GM21367 (cell line): ENCODE measurements around the gene MR1.

Experiments used
- ATAC-seq: cut with Tn5 transposase; IDR thresholded peaks from one replicate; pipeline ENCODE4 v1.9.1; 2021; ENCODE audit not compliant: unreplicated experiment

MR1 gene

GRCh38 chr1:181090641-181091126, 56.9 kb downstream of the MR1 start:
- no peak for ATAC-seq

- ATAC-seq: no peak
Measured at GRCh38 chr1:181091309-181092040, 57.7 kb downstream of the MR1 start.

- no peak for ATAC-seq
Measured at GRCh38 chr1:181092056-181092455, 58.3 kb downstream of the MR1 start.

GRCh38 chr1:181092883-181093458, 59.2 kb downstream of the MR1 start:
- no peak for ATAC-seq

- ATAC-seq: no peak
Measured at GRCh38 chr1:181094416-181095212, 60.8 kb downstream of the MR1 start.

- ATAC-seq: no peak
Measured at GRCh38 chr1:181095260-181095659, 61.5 kb downstream of the MR1 start.

- ATAC-seq: no peak
Measured at GRCh38 chr1:181095763-181096184, 62.0 kb downstream of the MR1 start.

- ATAC-seq: no peak
Measured at GRCh38 chr1:181097242-181097641, 63.5 kb downstream of the MR1 start.

GRCh38 chr1:181099152-181100014, 65.6 kb downstream of the MR1 start:
- peak; percentile 58 for ATAC-seq

- no peak for ATAC-seq
Measured at GRCh38 chr1:181100015-181100905, 66.5 kb downstream of the MR1 start.

- no peak for ATAC-seq
Measured at GRCh38 chr1:181100934-181101333, 67.2 kb downstream of the MR1 start.

GRCh38 chr1:181101581-181102226, 67.9 kb downstream of the MR1 start:
- no peak for ATAC-seq

GRCh38 chr1:181102841-181103240, 69.1 kb downstream of the MR1 start:
- no peak for ATAC-seq

- ATAC-seq: no peak
Measured at GRCh38 chr1:181103399-181103798, 69.6 kb downstream of the MR1 start.

GRCh38 chr1:181104042-181104789, 70.4 kb downstream of the MR1 start:
- ATAC-seq: no peak

GRCh38 chr1:181104790-181105133, 71.0 kb downstream of the MR1 start:
- ATAC-seq: peak; percentile 12

GRCh38 chr1:181105134-181106021, 71.6 kb downstream of the MR1 start:
- ATAC-seq: peak; percentile 72

- no peak for ATAC-seq
Measured at GRCh38 chr1:181106022-181106312, 72.2 kb downstream of the MR1 start.
